Liver (tissue), 3 donors: ENCODE data around the gene ACOXL.

Experiments
- CTCF ChIP-seq: fragments of 150-350 bp; IDR thresholded peaks from 2 replicates; pipeline ENCODE4 v1.5.1; 2017; ENCODE audit warnings: improper control_type of control experiment, low read depth, low read length; ENCODE audit not compliant: missing input control
- GABPA ChIP-seq, 2 donors: IDR thresholded peaks in 1 of 2; conservative IDR thresholded peaks in 1 of 2; 2 replicates each; pipeline ENCODE4 v1.6.1; 2016; ENCODE audit warnings: antibody characterized with exemption in 2 of 2, mild to moderate bottlenecking in 1 of 2, moderate library complexity in 1 of 2
- HNF4A ChIP-seq, 2 donors: conservative IDR thresholded peaks; 2 replicates each; pipeline ENCODE4 v1.6.1; 2016; ENCODE audit warnings: antibody characterized with exemption in 2 of 2, mild to moderate bottlenecking in 2 of 2
- RAD21 ChIP-seq, 2 donors: IDR thresholded peaks; 2 replicates each; pipeline ENCODE4 v1.6.1; 2016; ENCODE audit warnings: antibody characterized with exemption in 2 of 2, mild to moderate bottlenecking in 2 of 2
- YY1 ChIP-seq: IDR thresholded peaks from 2 replicates; pipeline ENCODE4 v1.6.1; 2016; ENCODE audit warnings: antibody characterized with exemption, mild to moderate bottlenecking
- donor health status: healthy.
- donor health status: healthy.

GRCh38 chr2:110852541-110853263, 120.3 kb downstream of the ACOXL start:
- no peak for TF ChIP-seq CTCF
- TF ChIP-seq RAD21 (IDR thresholded peaks at IDR 0.05), result no peak
- TF ChIP-seq GABPA (IDR thresholded peaks at IDR 0.05 in 1 of 2, conservative IDR thresholded peaks at IDR 0.05 in 1 of 2), result no peak
- TF ChIP-seq YY1, result no peak
- no peak for TF ChIP-seq HNF4A (conservative IDR thresholded peaks at IDR 0.05)
